Neutrophil (primary cell): ENCODE measurements around the gene MTM1.

Experiments used
- H3K27ac ChIP-seq: fragments of 200-600 bp; sonication (generic); 2 replicates; pipeline ENCODE4 v1.5.1; 2016; ENCODE audit warnings: mild to moderate bottlenecking, moderate library complexity
- H3K27me3 ChIP-seq: fragments of 200-600 bp; sonication (generic); 2 replicates; pipeline ENCODE4 v1.6.0; 2016; ENCODE audit warnings: mild to moderate bottlenecking
- H3K36me3 ChIP-seq: fragments of 200-600 bp; sonication (generic); 2 replicates; pipeline ENCODE4 v1.5.1; 2017
- H3K4me1 ChIP-seq, 2 experiments: fragments of 200-600 bp in 1 of 2; sonication (generic) in 1 of 2; 1 replicate in 1 of 2; 2 replicates in 1 of 2; pipeline versions ENCODE4 v1.5.1 to v1.6.1; 2013 to 2016; ENCODE audit warnings: low read depth in 1 of 2, low read length in 1 of 2, mild to moderate bottlenecking in 1 of 2, moderate library complexity in 1 of 2; ENCODE audit not compliant: control insufficient read depth in 1 of 2, insufficient read depth in 1 of 2
- H3K4me3 ChIP-seq, 2 experiments: fragments of 200-600 bp in 1 of 2; sonication (generic) in 1 of 2; 1 replicate in 1 of 2; 2 replicates in 1 of 2; pipeline ENCODE4 v1.5.1; 2013 to 2016; ENCODE audit warnings: low read depth in 1 of 2, low read length in 1 of 2, mild to moderate bottlenecking in 1 of 2, moderate library complexity in 1 of 2
- H3K9me3 ChIP-seq: fragments of 200-600 bp; sonication (generic); 2 replicates; pipeline ENCODE4 v1.5.1; 2016
- TF ChIP-seq, protein P1 (sequence below): fragments of 200-600 bp; sonication (generic); IDR thresholded peaks from 2 replicates; pipeline ENCODE4 v1.5.1; 2016; ENCODE audit warnings: antibody characterized with exemption

MTM1 gene

DNA sequence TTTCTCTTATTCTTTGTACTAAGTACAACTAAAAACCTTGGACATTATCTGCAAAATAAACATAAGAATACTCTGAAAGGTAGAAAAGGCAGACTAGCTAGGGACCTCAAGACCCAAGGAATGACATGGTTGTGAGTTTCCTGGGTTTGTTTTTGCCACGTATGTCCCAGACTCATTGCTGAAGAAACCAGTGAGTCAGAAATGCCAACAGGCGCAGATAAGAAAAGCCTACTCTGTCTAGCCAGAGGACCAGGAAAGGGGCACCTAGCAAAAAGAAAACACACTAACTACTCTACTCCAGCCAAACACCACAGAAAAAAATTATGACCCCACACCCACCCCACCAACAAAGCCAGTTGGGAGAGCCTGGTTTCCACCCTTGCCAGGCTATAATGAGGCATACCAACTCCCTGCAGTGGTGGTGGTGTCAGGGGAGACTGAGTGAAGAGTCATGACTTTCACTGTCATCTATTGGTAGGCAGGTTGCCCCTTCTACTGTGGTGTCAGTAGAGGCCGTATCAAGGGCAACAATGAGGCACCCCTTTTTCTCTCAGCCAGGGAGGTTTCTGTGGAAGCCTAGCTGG, 135.7 kb downstream of the MTM1 start:
- Histone ChIP-seq H3K4me1 (peaks cover 34% of the 10 kb centered on the region in 2 experiments), H3K27me3 (no peaks in the 10 kb centered on the region), H3K9me3 (no peaks in the 10 kb centered on the region), H3K27ac (peak overlapping the region; percentile 76), H3K36me3 (no peaks in the 10 kb centered on the region), H3K4me3 (no peak overlapping the region)
- TF ChIP-seq, protein P1, sequence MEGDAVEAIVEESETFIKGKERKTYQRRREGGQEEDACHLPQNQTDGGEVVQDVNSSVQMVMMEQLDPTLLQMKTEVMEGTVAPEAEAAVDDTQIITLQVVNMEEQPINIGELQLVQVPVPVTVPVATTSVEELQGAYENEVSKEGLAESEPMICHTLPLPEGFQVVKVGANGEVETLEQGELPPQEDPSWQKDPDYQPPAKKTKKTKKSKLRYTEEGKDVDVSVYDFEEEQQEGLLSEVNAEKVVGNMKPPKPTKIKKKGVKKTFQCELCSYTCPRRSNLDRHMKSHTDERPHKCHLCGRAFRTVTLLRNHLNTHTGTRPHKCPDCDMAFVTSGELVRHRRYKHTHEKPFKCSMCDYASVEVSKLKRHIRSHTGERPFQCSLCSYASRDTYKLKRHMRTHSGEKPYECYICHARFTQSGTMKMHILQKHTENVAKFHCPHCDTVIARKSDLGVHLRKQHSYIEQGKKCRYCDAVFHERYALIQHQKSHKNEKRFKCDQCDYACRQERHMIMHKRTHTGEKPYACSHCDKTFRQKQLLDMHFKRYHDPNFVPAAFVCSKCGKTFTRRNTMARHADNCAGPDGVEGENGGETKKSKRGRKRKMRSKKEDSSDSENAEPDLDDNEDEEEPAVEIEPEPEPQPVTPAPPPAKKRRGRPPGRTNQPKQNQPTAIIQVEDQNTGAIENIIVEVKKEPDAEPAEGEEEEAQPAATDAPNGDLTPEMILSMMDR: no peak

DNA sequence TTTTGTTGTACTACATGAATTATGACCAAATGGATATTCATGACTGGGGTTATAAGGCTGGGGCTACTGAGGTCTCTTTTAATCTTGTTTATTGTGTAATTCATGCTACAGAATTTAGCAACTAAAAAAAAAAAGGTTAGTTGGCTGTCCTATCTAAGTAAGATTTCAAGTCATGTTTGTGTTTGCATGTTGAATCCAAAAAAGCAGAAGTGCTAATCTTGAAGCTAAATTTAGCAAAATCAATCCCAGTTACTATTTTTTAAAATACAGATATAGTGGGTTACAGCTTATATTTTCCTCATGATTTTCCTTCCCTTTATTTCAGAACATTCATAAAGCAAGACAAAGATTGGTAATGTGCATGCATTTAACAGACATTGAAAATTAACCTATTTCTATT, 144.2 kb downstream of the MTM1 start:
- H3K27me3 ChIP-seq: no peaks in the 10 kb centered on the region
- H3K4me1 ChIP-seq: no peaks in the 10 kb centered on the region
- H3K27ac ChIP-seq: no peak overlapping the region
- no peaks in the 10 kb centered on the region for H3K9me3 ChIP-seq
- TF ChIP-seq, protein P1: no peak
- no peaks in the 10 kb centered on the region for H3K36me3 ChIP-seq
- no peak overlapping the region for H3K4me3 ChIP-seq

DNA sequence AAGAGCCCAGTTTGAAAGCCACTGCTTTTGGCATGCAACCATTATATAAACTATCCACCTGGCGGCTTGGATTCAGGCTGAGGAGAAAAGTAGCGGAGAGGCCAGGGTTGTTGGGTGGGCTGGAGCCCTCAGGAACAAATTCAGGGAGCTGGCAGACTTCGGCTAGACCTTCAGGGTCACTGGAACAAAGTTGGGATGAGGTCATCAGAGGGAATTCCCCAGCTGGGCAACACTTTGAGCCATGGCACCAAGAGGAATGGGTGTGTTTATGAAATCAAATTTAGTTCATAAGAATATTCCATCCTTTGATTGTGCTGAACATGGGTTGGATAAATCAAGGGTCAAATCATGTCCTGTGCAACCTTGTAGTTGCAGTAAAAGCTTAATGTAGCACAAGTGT, 146.8 kb downstream of the MTM1 start:
- H3K27me3 ChIP-seq: no peaks in the 10 kb centered on the region
- TF ChIP-seq, protein P1: no peak
- H3K27ac ChIP-seq: no peak overlapping the region
- no peaks in the 10 kb centered on the region for H3K9me3 ChIP-seq
- no peaks in the 10 kb centered on the region for H3K4me1 ChIP-seq
- no peaks in the 10 kb centered on the region for H3K36me3 ChIP-seq
- H3K4me3 ChIP-seq: no peak overlapping the region

DNA sequence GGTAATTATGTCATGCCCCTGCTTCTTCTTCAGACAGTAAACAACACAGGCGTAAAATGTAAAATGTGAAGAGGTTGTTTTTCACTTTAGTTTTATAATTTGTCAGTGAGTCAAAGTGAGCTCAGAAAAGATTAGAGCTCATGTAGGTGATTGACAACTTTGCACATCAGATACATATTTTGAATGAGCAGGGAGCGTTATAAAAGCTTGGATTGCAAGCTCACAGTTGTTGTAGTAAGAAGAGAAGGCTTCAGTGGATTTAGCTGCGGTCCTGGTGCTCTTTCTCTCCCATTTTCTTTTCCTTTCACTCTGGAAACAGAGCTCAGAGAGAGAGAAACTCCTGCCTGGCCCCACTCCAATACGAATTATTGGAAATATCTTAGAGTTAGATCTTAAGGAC, 151.2 kb downstream of the MTM1 start:
- Histone ChIP-seq H3K9me3 (no peaks in the 10 kb centered on the region), H3K4me3 (no peak overlapping the region), H3K27me3 (no peaks in the 10 kb centered on the region), H3K36me3 (no peaks in the 10 kb centered on the region), H3K27ac (no peak overlapping the region), H3K4me1 (no peaks in the 10 kb centered on the region)
- TF ChIP-seq, protein P1: no peak
